ENCODE data around the gene SP1. TPM values are rescaled to one million over a fixed set of nuclear protein-coding genes. Genes with fewer than 3 reads are reported as not detected.
A peak's percentile ranks its signal among the peaks of the same experiment; 100 is the strongest.

SP1 gene
- total and polyA plus RNA-seq, 9 of the 15 experiments (the other 6 are each of a cell fraction or from before 2014, with no cell fraction given): 8.0 to 65.5 (median 41.6) TPM

DNA sequence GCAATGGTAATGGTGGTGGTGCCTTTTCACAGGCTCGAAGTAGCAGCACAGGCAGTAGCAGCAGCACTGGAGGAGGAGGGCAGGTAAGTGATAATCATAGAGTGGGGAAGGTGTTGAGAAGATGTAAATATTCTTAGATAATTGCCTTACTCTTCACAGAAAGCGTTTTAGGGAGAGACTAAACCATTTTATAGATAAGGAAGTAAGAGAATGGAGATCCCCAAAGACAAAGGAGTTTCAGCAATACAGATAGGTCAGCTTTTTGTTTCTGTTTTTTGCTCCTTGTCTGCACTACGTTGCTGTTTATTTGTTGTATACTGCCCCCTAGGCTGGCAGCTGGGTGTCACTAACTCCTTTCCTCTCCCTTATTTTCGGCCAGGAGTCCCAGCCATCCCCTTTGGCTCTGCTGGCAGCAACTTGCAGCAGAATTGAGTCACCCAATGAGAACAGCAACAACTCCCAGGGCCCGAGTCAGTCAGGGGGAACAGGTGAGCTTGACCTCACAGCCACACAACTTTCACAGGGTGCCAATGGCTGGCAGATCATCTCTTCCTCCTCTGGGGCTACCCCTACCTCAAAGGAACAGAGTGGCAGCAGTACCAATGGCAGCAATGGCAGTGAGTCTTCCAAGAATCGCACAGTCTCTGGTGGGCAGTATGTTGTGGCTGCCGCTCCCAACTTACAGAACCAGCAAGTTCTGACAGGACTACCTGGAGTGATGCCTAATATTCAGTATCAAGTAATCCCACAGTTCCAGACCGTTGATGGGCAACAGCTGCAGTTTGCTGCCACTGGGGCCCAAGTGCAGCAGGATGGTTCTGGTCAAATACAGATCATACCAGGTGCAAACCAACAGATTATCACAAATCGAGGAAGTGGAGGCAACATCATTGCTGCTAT, 2.0 kb downstream of the SP1 start (continued):
- TF ChIP-seq, protein P1, sequence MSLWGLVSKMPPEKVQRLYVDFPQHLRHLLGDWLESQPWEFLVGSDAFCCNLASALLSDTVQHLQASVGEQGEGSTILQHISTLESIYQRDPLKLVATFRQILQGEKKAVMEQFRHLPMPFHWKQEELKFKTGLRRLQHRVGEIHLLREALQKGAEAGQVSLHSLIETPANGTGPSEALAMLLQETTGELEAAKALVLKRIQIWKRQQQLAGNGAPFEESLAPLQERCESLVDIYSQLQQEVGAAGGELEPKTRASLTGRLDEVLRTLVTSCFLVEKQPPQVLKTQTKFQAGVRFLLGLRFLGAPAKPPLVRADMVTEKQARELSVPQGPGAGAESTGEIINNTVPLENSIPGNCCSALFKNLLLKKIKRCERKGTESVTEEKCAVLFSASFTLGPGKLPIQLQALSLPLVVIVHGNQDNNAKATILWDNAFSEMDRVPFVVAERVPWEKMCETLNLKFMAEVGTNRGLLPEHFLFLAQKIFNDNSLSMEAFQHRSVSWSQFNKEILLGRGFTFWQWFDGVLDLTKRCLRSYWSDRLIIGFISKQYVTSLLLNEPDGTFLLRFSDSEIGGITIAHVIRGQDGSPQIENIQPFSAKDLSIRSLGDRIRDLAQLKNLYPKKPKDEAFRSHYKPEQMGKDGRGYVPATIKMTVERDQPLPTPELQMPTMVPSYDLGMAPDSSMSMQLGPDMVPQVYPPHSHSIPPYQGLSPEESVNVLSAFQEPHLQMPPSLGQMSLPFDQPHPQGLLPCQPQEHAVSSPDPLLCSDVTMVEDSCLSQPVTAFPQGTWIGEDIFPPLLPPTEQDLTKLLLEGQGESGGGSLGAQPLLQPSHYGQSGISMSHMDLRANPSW (CRISPR knock-in tag; IDR thresholded peaks at IDR 0.05): no peak
- TF ChIP-seq MAFG (tag; conservative IDR thresholded peaks at IDR 0.05) (no peak), TRIM28 (IDR thresholded peaks at IDR 0.05) (no peak), KLF6 (CRISPR knock-in tag; IDR thresholded peaks at IDR 0.05; ENCODE audit: borderline replicate concordance) (no peak), GTF2A2 (tag; IDR thresholded peaks at IDR 0.05) (no peak), GTF2F1 (IDR thresholded peaks at IDR 0.05; ENCODE audit: low read depth, low read length) (no peak), ZNF584 (CRISPR knock-in tag; IDR thresholded peaks at IDR 0.05; ENCODE audit: low read depth) (no peak), EP300 (IDR thresholded peaks at IDR 0.05; ENCODE audit: low read length) (no peak), SP1 (CRISPR knock-in tag; IDR thresholded peaks at IDR 0.05) (no peak), KDM1A (IDR thresholded peaks at IDR 0.05) (no peak)
- TF ChIP-seq, protein P2, sequence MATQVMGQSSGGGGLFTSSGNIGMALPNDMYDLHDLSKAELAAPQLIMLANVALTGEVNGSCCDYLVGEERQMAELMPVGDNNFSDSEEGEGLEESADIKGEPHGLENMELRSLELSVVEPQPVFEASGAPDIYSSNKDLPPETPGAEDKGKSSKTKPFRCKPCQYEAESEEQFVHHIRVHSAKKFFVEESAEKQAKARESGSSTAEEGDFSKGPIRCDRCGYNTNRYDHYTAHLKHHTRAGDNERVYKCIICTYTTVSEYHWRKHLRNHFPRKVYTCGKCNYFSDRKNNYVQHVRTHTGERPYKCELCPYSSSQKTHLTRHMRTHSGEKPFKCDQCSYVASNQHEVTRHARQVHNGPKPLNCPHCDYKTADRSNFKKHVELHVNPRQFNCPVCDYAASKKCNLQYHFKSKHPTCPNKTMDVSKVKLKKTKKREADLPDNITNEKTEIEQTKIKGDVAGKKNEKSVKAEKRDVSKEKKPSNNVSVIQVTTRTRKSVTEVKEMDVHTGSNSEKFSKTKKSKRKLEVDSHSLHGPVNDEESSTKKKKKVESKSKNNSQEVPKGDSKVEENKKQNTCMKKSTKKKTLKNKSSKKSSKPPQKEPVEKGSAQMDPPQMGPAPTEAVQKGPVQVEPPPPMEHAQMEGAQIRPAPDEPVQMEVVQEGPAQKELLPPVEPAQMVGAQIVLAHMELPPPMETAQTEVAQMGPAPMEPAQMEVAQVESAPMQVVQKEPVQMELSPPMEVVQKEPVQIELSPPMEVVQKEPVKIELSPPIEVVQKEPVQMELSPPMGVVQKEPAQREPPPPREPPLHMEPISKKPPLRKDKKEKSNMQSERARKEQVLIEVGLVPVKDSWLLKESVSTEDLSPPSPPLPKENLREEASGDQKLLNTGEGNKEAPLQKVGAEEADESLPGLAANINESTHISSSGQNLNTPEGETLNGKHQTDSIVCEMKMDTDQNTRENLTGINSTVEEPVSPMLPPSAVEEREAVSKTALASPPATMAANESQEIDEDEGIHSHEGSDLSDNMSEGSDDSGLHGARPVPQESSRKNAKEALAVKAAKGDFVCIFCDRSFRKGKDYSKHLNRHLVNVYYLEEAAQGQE (IDR thresholded peaks at IDR 0.05; ENCODE audit: borderline replicate concordance): peak; percentile 78
- TF ChIP-seq, protein P2 (CRISPR knock-in tag; IDR thresholded peaks at IDR 0.05; ENCODE audit: low read depth): no peak
- TF ChIP-seq, protein P3, sequence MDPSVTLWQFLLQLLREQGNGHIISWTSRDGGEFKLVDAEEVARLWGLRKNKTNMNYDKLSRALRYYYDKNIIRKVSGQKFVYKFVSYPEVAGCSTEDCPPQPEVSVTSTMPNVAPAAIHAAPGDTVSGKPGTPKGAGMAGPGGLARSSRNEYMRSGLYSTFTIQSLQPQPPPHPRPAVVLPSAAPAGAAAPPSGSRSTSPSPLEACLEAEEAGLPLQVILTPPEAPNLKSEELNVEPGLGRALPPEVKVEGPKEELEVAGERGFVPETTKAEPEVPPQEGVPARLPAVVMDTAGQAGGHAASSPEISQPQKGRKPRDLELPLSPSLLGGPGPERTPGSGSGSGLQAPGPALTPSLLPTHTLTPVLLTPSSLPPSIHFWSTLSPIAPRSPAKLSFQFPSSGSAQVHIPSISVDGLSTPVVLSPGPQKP (CRISPR knock-in tag; IDR thresholded peaks at IDR 0.05): no peak
- TF ChIP-seq, protein P4, sequence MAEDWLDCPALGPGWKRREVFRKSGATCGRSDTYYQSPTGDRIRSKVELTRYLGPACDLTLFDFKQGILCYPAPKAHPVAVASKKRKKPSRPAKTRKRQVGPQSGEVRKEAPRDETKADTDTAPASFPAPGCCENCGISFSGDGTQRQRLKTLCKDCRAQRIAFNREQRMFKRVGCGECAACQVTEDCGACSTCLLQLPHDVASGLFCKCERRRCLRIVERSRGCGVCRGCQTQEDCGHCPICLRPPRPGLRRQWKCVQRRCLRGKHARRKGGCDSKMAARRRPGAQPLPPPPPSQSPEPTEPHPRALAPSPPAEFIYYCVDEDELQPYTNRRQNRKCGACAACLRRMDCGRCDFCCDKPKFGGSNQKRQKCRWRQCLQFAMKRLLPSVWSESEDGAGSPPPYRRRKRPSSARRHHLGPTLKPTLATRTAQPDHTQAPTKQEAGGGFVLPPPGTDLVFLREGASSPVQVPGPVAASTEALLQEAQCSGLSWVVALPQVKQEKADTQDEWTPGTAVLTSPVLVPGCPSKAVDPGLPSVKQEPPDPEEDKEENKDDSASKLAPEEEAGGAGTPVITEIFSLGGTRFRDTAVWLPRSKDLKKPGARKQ (CRISPR knock-in tag; IDR thresholded peaks at IDR 0.05): no peak
